Osteoblast (primary cell): ENCODE results near the gene ICAM4. TPM values are rescaled to one million over a fixed set of nuclear protein-coding genes. Genes with fewer than 3 reads are reported as not detected.
A peak's percentile ranks its signal among the peaks of the same experiment; 100 is the strongest.

Experiments used
- DNase-seq: peaks from one replicate; pipeline ENCODE4 v3.0.0; 2011; ENCODE audit warnings: low spot score, mixed read lengths; ENCODE audit not compliant: insufficient read length; ENCODE audit errors: missing footprints
- H2AFZ ChIP-seq: 2 replicates; pipeline ENCODE4 v1.6.0; 2011; ENCODE audit warnings: mild to moderate bottlenecking, low read length
- H3K27ac ChIP-seq: 2 replicates; pipeline ENCODE4 v1.5.1; 2011; ENCODE audit warnings: mild to moderate bottlenecking, low read depth, low read length, moderate library complexity
- H3K27me3 ChIP-seq: 2 replicates; pipeline ENCODE4 v1.6.0; 2012; ENCODE audit warnings: mild to moderate bottlenecking, control low read depth, inconsistent platforms, low read length, moderate library complexity; ENCODE audit not compliant: insufficient read depth
- H3K36me3 ChIP-seq: 2 replicates; pipeline ENCODE4 v1.5.1; 2011; ENCODE audit warnings: mild to moderate bottlenecking, low read length, control low read depth, moderate library complexity; ENCODE audit not compliant: insufficient read depth
- H3K4me1 ChIP-seq: 2 replicates; pipeline ENCODE4 v1.5.1; 2011; ENCODE audit warnings: mild to moderate bottlenecking, low read length, control low read depth, moderate library complexity; ENCODE audit not compliant: insufficient read depth
- H3K4me2 ChIP-seq: 2 replicates; pipeline ENCODE4 v1.6.0; 2011; ENCODE audit warnings: mild to moderate bottlenecking, low read length; ENCODE audit not compliant: insufficient read depth
- H3K4me3 ChIP-seq: fragments of 200-600 bp; sonication (generic); 3 replicates; pipeline ENCODE4 v1.5.1; 2012; ENCODE audit warnings: mild to moderate bottlenecking, low read length, inconsistent platforms; ENCODE audit not compliant: insufficient read depth
- H3K79me2 ChIP-seq: 2 replicates; pipeline ENCODE4 v1.6.0; 2012; ENCODE audit warnings: mild to moderate bottlenecking, low read length, control low read depth, inconsistent platforms; ENCODE audit not compliant: insufficient read depth
- H3K9me3 ChIP-seq: 2 replicates; pipeline ENCODE4 v1.5.1; 2011; ENCODE audit warnings: low read depth, low read length, control low read depth
- H4K20me1 ChIP-seq: 2 replicates; pipeline ENCODE4 v1.6.0; 2012; ENCODE audit warnings: mild to moderate bottlenecking, low read length, control low read depth; ENCODE audit not compliant: insufficient read depth
- CTCF ChIP-seq: IDR thresholded peaks from 2 replicates; pipeline ENCODE4 v1.5.1; 2011; ENCODE audit warnings: mild to moderate bottlenecking, low read depth, low read length, moderate library complexity; ENCODE audit errors: extremely low read depth
- total RNA-seq: library from RNA; depleted of rRNA; stranded (reverse); fragments of >200 nt; gene quantifications from 2 replicates; pipeline ENCODE4 v1.2.3, GENCODE V29; 2012

Gene ICAM4
- total RNA-seq, 1 donor: under 0.01 TPM

DNA sequence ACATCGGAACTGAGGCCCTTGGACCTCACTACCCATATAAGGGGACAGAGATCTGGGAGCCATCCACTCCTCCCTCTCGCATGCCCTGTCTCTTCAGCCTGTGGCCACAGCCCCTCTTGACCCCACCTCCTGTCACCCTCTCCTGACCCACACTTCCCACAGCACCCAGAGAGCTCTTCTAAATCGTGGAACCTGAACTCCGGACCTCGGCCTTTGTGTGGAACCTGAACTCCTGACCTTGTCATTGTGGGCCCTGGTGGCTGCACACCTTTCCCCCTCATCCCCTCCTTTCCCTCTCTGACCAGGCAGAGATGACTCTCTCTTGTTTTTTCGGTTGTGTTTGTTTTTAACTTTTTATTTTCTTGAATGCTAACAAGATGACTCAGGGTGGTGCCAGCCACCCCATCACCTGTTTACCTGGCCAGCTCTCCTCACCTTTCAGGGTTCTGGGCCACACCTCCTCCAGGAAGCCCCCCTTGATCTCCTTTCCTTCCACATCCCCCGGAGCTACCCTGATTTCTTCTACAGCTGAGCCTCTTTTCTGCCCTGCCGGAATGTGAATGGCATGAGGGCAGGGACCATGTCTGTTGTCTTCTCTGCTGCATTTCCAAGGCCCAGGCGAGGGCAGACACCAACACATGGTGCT is 29.7 kb upstream of the ICAM4 start:
- peaks cover 20% of the 10 kb centered on the region for H3K79me2 ChIP-seq
- H4K20me1 ChIP-seq: no peaks in the 10 kb centered on the region
- H3K4me1 ChIP-seq: peaks cover 5% of the 10 kb centered on the region
- no peaks in the 10 kb centered on the region for H3K9me3 ChIP-seq
- peaks cover 38% of the 10 kb centered on the region for H3K36me3 ChIP-seq
- H3K4me2 ChIP-seq: no peak overlapping the region
- DNase-seq: peak; percentile 18
- no peak overlapping the region for H2AFZ ChIP-seq
- H3K27ac ChIP-seq: no peak overlapping the region
- H3K27me3 ChIP-seq: no peaks in the 10 kb centered on the region
- no peak for TF ChIP-seq CTCF
- H3K4me3 ChIP-seq: no peak overlapping the region

DNA sequence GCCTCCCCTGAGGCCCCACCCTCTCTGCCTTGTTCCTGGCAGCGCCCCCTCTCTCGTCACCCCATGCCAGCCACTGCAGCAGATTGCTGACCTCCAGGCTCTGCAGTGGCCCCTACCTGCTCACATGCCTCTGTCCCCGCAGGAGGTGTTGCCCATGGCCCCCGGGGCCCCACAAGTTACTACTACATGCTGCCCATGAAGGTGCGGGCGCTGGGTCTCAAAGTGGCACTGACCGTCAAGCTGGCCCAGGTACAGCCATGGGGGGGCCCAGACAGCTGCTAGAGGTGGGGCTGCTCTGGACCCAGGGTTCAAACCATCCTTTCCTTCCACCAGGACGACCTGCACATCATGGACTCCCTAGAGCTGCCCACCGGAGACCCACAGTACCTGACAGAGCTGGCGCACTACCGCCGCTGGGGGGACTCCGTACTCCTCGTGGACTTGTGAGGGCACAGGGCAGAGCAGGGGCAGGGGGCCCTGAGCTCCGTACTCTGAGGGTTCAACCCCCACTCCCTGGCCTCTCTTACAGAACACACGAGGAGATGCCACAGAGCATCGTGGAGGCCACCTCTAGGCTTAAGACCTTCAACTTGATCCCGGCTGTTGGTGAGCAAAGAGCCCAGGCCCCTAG is 28.6 kb upstream of the ICAM4 start:
- Histone ChIP-seq H3K27ac (no peak overlapping the region), H3K4me3 (no peak overlapping the region), H2AFZ (no peak overlapping the region), H3K79me2 (peaks cover 11% of the 10 kb centered on the region), H3K36me3 (peaks cover 38% of the 10 kb centered on the region), H3K9me3 (no peaks in the 10 kb centered on the region), H3K27me3 (no peaks in the 10 kb centered on the region), H4K20me1 (no peaks in the 10 kb centered on the region), H3K4me2 (no peak overlapping the region), H3K4me1 (no peaks in the 10 kb centered on the region)
- DNase-seq: no peak
- TF ChIP-seq CTCF: no peak

DNA sequence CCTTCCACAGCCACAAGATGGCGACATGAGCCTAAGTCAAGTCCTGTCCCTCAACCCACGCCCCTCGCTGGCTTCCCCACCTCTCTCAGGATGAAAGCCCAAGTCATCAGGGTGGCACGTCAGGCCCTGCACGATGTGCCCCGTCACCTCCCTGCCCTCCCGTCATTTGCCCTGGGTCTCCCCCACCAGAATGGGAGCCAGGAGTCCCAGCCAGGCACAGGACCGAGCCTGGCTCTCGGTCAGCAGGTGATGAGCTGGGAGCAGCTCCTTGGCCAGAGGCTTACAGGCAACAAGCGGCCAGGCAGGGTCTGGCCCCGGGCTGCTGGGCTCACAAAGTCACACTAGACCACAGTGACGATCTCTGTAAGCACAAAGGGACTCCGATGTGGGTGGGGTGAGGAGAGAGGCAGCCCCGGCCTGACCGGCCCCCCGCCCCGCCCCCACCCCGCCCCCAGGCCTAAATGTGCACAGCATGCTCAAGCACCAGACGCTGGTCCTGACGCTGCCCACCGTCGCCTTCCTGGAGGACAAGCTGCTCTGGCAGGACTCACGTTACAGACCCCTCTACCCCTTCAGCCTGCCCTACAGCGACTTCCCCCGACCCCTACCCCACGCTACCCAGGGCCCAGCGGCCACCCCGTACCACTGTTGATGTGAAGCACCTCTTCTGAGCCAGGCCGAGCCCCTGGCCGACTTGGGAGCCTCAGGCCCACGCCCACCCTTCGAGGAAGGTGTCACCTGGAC is 27.4 kb upstream of the ICAM4 start:
- TF ChIP-seq CTCF: peak; percentile 76
- Histone ChIP-seq H3K4me2 (no peak overlapping the region), H4K20me1 (no peaks in the 10 kb centered on the region), H2AFZ (no peak overlapping the region), H3K27me3 (no peaks in the 10 kb centered on the region), H3K9me3 (no peaks in the 10 kb centered on the region), H3K4me3 (no peak overlapping the region), H3K79me2 (peaks cover 2% of the 10 kb centered on the region), H3K4me1 (no peaks in the 10 kb centered on the region), H3K36me3 (peaks cover 33% of the 10 kb centered on the region), H3K27ac (no peak overlapping the region)
- peak; percentile 88 for DNase-seq

GRCh38 chr19:10260141-10260584 is 26.6 kb upstream of the ICAM4 start:
- Histone ChIP-seq H3K36me3 (peaks cover 25% of the 10 kb centered on the region), H3K4me3 (no peak overlapping the region), H4K20me1 (no peaks in the 10 kb centered on the region), H2AFZ (no peak overlapping the region), H3K27me3 (no peaks in the 10 kb centered on the region), H3K4me1 (no peaks in the 10 kb centered on the region), H3K9me3 (no peaks in the 10 kb centered on the region), H3K4me2 (no peak overlapping the region), H3K79me2 (no peaks in the 10 kb centered on the region), H3K27ac (no peak overlapping the region)
- TF ChIP-seq CTCF: no peak
- peak; percentile 63 for DNase-seq
